Measurements from ENCODE around the gene EIF4B. TPM values are rescaled to one million over a fixed set of nuclear protein-coding genes. Genes with fewer than 3 reads are reported as not detected.

The EIF4B gene
- total and polyA plus RNA-seq, 2 of the 13 experiments (the other 11 are each of a cell fraction or from before 2014, with no cell fraction given): 416 to 548 TPM

GRCh38 chr12:53049571-53050318 is 43.5 kb downstream of the EIF4B start, which contains the start of gene TNS2 (continued):
- TF ChIP-seq ZNF18 (CRISPR knock-in tag; IDR thresholded peaks at IDR 0.05; ENCODE audit: insufficient replicate concordance) (peak; percentile 70), ZNF609 (CRISPR knock-in tag; IDR thresholded peaks at IDR 0.05; ENCODE audit: borderline replicate concordance) (0 out of 2 replicates have a peak, but pooled peaks have one; percentile 41), YEATS2 (CRISPR knock-in tag; IDR thresholded peaks at IDR 0.05; ENCODE audit: borderline replicate concordance) (peak; percentile 37; the same call in 1 of the 2 replicates), SMAD3 (CRISPR knock-in tag; IDR thresholded peaks at IDR 0.05) (peak; percentile 39; the same call in 1 of the 2 replicates), THAP11 (CRISPR knock-in tag; IDR thresholded peaks at IDR 0.05) (peak; percentile 45; the same call in 1 of the 2 replicates), GABPB1 (CRISPR knock-in tag; IDR thresholded peaks at IDR 0.05) (peak; percentile 73), PHF21A (CRISPR knock-in tag; IDR thresholded peaks at IDR 0.05) (peak; percentile 67; the same call in 1 of the 2 replicates), ETV6 (CRISPR knock-in tag; conservative IDR thresholded peaks at IDR 0.05) (peak; percentile 93), HDAC1 (CRISPR knock-in tag; IDR thresholded peaks at IDR 0.05) (peak; percentile 57; the same call in 1 of the 2 replicates), PRMT3 (CRISPR knock-in tag; IDR thresholded peaks at IDR 0.05; ENCODE audit: borderline replicate concordance, low read depth) (0 out of 2 replicates have a peak, but pooled peaks have one; percentile 61), HNRNPLL (IDR thresholded peaks at IDR 0.05; ENCODE audit: low read depth, low read length, poor library complexity, severe bottlenecking) (peak; percentile 36), ZNF605 (CRISPR knock-in tag; IDR thresholded peaks at IDR 0.05) (peak; percentile 68; the same call in 1 of the 2 replicates), KLF12 (CRISPR knock-in tag; IDR thresholded peaks at IDR 0.05; ENCODE audit: borderline replicate concordance) (no peak), TEAD3 (CRISPR knock-in tag; optimal IDR thresholded peaks at IDR 0.05; ENCODE audit: borderline replicate concordance) (peak; percentile 47), ZNF713 (CRISPR knock-in tag; IDR thresholded peaks at IDR 0.05) (no peak), ZNF710 (CRISPR knock-in tag; IDR thresholded peaks at IDR 0.05; ENCODE audit: borderline replicate concordance) (peak; percentile 59; the same call in 1 of the 2 replicates), ZNF205 (CRISPR knock-in tag; IDR thresholded peaks at IDR 0.05) (0 out of 2 replicates have a peak, but pooled peaks have one; percentile 5), DMAP1 (CRISPR knock-in tag; IDR thresholded peaks at IDR 0.05) (peak; percentile 33; the same call in 1 of the 2 replicates), MXI1 (IDR thresholded peaks at IDR 0.05; ENCODE audit: borderline replicate concordance, low read depth, low read length) (peak; percentile 11; the same call in 1 of the 3 replicates), TAF1 (CRISPR knock-in tag; IDR thresholded peaks at IDR 0.05) (peak; percentile 69)
